ENCODE measurements around the gene TMEM130. TPM values are rescaled to one million over a fixed set of nuclear protein-coding genes. Genes with fewer than 3 reads are reported as not detected.

The TMEM130 gene
- total RNA-seq, 1 experiment from 2014 or later: 1.7 TPM

DNA sequence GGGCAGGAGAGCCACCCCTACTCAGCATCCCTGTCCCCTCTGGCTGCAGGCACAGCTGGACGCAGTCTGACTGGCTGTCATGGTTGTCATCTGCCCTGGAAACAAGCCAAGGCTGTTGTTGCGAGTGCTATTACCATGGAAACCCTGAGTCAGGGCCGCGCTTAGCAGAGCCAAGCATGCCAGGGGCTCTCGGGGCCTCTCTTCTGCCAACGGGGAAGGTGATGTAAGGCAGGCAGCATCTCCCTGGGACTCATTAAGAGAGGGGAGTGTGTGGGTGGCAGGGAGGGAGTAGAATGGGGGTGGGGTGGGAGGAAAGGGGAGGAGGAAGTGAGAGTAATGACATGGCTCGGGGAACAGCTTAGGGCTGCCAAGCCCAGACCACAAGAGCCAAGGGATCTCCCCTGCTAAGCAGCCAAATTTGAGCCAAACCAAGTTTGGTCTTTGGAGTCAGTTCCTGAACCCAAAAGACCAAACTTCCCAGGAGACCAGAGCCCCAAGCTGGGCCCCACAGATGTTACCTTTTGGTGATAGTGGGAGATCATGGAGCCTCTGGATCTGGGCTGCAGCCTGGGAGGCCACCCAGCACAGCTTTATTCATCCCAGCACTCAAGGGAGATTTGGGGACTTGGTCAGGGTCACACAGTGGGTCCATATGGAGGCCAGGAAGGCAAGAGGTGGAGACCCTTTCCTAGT is 67.6 kb downstream of the TMEM130 start:
- Mint-ChIP-seq H3K4me1 (peaks cover 2% of the 10 kb centered on the region in 2 experiments; a peak in 3 of 4 replicates), H3K27ac (no peak overlapping the region), H3K27me3 (ENCODE audit: low read depth) (peaks cover 3% of the 10 kb centered on the region), H3K4me3 (no peak overlapping the region), H3K36me3 (ENCODE audit: insufficient read depth in 1 of 3, low read depth in 3 of 3) (peaks cover 0 to 4% (median 0%) of the 10 kb centered on the region in 3 experiments; a peak in 1 of 7 replicates), H3K9me3 (peaks cover 14 to 16% of the 10 kb centered on the region in 2 experiments)
- Histone ChIP-seq H2AK5ac (ENCODE audit: insufficient read length, low read length) (no peak overlapping the region), H2BK15ac (ENCODE audit: low read depth, low read length) (no peak overlapping the region), H2AFZ (ENCODE audit: low read length) (no peak overlapping the region), H3K9ac (ENCODE audit: extremely low read depth, insufficient read length, low read length) (no peak overlapping the region), H3K14ac (ENCODE audit: insufficient read depth, low read length) (no peak overlapping the region), H3K4ac (ENCODE audit: low read depth, low read length) (no peak overlapping the region), H3K27ac (ENCODE audit: insufficient read length, low read depth, low read length) (no peak overlapping the region), H3K27me3 (ENCODE audit: insufficient read depth, low read length) (no peaks in the 10 kb centered on the region), H4K8ac (replicated peaks; ENCODE audit: insufficient read length, low read depth, low read length) (no peak overlapping the region), H3K79me1 (ENCODE audit: insufficient read depth, low read depth, low read length, poor library complexity, severe bottlenecking) (no peaks in the 10 kb centered on the region), H3K79me2 (ENCODE audit: insufficient read depth, low read length) (no peaks in the 10 kb centered on the region), H2BK20ac (ENCODE audit: low read depth, low read length, poor library complexity, severe bottlenecking) (no peak overlapping the region), H3K4me1 (ENCODE audit: insufficient read depth, low read length) (no peaks in the 10 kb centered on the region), H3K9me3 (ENCODE audit: control insufficient read depth, low read depth, low read length) (no peaks in the 10 kb centered on the region), H3K56ac (ENCODE audit: insufficient read length, low read depth, low read length) (no peak overlapping the region), H3K23ac (ENCODE audit: insufficient read length, low read depth, low read length) (no peak overlapping the region), H2BK120ac (ENCODE audit: low read depth, low read length, poor library complexity, severe bottlenecking) (no peak overlapping the region), H3K4me2 (ENCODE audit: insufficient read depth, insufficient read length, low read length) (no peak overlapping the region), H2BK5ac (ENCODE audit: insufficient read length, low read length) (no peak overlapping the region), H4K20me1 (ENCODE audit: control insufficient read depth, insufficient read depth, insufficient read length) (no peaks in the 10 kb centered on the region), H4K5ac (ENCODE audit: insufficient read length, low read depth, low read length) (no peak overlapping the region), H3K23me2 (ENCODE audit: insufficient read length, low read depth, low read length, poor library complexity, severe bottlenecking) (no peaks in the 10 kb centered on the region), H3K18ac (ENCODE audit: insufficient read length, low read depth, low read length) (no peak overlapping the region), H3T11ph (ENCODE audit: low read length) (no peak overlapping the region), H4K91ac (ENCODE audit: insufficient read length, low read depth, low read length) (no peak overlapping the region), H2BK12ac (ENCODE audit: insufficient read length, low read depth, low read length) (no peak overlapping the region)
- TF ChIP-seq, protein P1, sequence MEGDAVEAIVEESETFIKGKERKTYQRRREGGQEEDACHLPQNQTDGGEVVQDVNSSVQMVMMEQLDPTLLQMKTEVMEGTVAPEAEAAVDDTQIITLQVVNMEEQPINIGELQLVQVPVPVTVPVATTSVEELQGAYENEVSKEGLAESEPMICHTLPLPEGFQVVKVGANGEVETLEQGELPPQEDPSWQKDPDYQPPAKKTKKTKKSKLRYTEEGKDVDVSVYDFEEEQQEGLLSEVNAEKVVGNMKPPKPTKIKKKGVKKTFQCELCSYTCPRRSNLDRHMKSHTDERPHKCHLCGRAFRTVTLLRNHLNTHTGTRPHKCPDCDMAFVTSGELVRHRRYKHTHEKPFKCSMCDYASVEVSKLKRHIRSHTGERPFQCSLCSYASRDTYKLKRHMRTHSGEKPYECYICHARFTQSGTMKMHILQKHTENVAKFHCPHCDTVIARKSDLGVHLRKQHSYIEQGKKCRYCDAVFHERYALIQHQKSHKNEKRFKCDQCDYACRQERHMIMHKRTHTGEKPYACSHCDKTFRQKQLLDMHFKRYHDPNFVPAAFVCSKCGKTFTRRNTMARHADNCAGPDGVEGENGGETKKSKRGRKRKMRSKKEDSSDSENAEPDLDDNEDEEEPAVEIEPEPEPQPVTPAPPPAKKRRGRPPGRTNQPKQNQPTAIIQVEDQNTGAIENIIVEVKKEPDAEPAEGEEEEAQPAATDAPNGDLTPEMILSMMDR (conservative IDR thresholded peaks at IDR 0.05): no peak
- WGBS (ENCODE audit: extremely low coverage, insufficient read length, low lambda C conversion rate): no CpG with 5 or more reads among the region's 7 CpGs
- DNase-seq: peak; percentile 44
